SIG-M5 treated with dmso at 0.1 percent for 504 hours (cell line): ENCODE measurements around the gene TMEM17.
A peak's percentile ranks its signal among the peaks of the same experiment; 100 is the strongest.

Source experiments
- DNase-seq: peaks from one replicate; lab custom pipeline; 2025; ENCODE audit not compliant: unreplicated experiment; lab: John Stamatoyannopoulos, UW

Gene TMEM17

GRCh38 chr2:62512384-62512783, 6.4 kb upstream of the TMEM17 start:
- DNase-seq = no peak

DNA sequence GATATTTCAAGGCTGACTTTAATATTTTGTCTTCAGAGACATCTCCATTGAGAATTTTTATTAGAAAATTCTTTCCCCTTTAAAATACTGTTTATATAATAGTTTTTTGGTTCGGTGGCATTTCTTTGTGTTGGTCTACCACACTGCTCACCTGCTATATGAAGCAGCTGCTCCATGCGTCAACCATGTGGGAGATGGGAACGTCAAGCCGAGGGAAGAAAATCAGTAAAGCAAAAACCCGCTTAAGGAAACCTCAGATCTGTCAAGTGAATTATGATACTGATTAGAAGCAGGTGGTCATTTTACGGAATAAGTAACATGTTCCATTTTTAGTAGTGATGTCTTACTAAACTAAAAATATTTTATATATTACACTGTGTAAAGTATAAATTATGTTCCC, 5.6 kb upstream of the TMEM17 start:
- DNase-seq = no peak

DNA sequence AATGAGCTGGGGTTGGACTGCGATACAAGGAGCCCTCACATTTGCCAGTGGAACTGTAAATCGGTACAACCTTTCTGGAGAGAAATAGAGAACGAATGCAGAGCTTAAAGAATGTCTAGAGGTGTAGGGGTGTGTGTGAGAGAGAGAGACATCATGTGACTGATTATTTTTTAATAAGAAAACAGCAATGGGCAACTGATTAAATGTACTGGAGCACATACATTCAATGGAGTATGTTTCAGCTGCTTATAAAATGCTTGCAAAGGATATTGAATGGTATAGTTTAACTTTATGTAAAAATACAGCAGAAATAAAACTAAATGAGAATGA, 391 bp upstream of the TMEM17 start:
- DNase-seq = no peak

DNA sequence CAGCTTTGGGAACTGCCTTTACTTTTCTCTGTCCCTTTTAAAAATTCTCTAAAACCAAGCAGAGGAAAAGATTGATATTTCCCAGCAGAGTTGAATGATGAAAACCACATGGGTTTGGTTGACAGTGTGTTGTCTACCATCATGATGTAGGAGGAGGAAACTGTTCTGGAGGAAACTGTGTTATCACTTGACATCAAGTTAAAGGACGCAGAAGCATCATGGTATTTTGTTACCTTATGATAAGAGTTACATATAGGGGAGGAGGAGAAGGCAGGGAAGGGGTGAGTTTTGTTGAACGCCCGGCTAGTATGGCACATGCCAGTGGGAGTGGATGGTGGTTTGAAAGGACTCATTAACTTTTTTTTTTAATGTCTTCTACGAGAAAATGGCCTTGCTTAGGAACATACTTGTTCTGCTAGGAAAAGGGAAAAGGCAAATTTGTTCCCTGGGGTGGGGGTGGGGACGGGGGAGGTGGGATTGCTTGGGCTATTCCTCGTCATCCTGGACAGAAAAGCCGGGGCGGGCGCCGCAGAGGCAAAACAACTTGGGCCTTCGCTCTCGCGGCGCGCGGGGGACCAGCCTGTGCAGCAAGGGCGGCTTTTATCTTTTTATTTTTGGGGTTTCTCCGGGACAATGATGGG, 766 bp downstream of the TMEM17 start:
- DNase-seq = no peak

DNA sequence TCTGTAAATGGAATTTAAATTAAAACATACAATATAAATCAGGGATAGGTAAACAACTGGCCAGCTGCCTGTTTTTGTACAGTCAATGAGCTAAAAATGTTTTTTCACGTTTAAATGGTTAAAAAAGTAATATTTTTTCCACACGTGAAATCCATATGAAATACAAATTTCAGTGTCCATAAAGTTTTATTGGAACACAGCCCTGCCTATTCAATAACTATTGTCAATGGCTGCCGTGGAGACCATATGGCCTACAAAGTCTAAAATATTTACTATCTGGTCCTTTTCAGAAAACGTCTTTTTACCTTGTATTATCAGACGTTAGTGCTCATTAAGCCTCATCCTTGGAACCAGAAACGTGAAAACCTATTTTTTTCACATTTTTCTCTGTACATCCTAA, 1.3 kb downstream of the TMEM17 start:
- DNase-seq = no peak

DNA sequence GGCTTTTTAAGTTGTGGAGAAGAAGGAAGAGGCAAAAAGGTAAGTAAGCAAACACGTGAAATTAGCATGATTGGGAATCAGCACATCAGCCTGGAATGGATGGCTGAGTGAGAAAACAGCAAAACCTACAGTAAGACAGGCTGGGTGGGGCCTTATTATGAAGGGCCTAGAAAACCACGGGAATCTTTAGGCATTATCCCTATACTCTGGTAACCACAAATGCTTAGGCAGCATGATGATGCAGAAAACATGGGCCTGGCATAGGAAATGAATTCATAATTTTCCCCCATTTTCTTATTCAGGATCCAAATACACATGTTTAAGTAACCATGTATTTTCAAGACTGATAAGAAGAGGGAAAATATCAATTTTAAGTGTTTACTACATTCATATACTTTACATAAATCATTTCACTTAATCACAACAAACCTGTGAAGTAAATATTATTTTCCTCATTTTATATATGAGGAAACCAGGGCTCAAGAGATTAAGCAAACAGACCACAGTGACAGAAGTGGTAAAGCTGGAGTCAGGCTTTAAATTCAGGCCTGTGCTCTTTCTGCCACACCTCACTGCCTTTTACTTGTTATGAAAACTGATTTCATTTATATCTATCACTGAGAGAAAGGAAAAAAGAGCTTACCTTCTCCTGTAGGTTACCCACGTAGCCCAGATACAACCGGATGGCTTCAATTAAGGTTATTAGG, 4.0 kb downstream of the TMEM17 start:
- no peak for DNase-seq

- DNase-seq = no peak
Observed at GRCh38 chr2:62501069-62501468, 4.9 kb downstream of the TMEM17 start.

DNA sequence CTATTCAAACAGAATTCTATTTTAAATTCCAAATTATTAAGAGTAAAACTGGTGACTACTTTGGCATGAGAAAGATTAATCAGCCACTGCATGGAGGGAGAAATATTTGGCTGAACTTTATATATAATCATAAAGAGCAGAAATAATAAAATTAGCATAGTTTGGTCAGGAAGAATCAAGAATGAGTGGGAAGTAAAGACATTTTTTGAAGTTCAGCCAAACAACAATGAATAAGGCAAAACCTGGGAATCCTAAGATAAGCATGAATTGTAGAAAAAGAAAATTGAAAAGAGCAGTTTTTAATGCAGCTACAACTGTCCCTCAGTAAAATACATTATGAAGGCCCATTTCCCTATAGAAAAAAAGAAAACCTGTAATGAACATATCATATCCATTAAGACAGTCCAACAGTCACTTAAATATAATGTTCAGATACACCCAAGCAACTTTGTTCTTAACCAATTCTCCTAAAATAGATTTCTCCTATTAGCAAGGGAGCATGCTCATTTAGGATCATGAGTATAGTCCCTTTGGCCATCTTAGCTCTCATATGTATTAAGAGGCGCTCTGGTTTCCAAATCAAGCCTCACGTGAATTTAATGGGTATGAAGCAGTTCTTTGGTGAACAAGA, 6.5 kb downstream of the TMEM17 start:
- no peak for DNase-seq

- DNase-seq = no peak
Observed at GRCh38 chr2:62498739-62499138, 7.3 kb downstream of the TMEM17 start.

GRCh38 chr2:62495761-62496160, 10.2 kb downstream of the TMEM17 start:
- no peak for DNase-seq

GRCh38 chr2:62492048-62492447, 13.9 kb downstream of the TMEM17 start:
- no peak for DNase-seq

DNA sequence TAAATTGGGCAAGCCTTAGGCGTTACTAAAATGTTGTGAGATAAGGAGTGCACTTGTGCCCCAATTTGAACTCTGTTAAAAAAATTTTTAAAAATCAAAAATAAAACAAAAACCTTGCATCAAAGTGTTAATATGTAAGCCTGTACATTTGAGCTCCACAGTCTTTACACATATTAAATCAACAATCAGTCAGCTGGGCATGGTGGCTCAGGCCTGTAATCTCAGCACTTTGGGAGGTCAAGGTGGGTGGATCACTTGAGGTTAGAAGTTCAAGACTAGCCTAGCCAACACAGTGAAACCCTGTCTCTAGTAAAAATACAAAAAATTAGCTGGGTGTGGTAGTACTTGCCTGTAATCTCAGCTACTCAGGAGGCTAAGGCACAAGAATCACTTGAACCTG, 16.3 kb downstream of the TMEM17 start:
- no peak for DNase-seq

- no peak for DNase-seq
Observed at GRCh38 chr2:62489162-62489561, 16.8 kb downstream of the TMEM17 start.

- DNase-seq = no peak
Observed at GRCh38 chr2:62486439-62486765, 19.6 kb downstream of the TMEM17 start.

DNA sequence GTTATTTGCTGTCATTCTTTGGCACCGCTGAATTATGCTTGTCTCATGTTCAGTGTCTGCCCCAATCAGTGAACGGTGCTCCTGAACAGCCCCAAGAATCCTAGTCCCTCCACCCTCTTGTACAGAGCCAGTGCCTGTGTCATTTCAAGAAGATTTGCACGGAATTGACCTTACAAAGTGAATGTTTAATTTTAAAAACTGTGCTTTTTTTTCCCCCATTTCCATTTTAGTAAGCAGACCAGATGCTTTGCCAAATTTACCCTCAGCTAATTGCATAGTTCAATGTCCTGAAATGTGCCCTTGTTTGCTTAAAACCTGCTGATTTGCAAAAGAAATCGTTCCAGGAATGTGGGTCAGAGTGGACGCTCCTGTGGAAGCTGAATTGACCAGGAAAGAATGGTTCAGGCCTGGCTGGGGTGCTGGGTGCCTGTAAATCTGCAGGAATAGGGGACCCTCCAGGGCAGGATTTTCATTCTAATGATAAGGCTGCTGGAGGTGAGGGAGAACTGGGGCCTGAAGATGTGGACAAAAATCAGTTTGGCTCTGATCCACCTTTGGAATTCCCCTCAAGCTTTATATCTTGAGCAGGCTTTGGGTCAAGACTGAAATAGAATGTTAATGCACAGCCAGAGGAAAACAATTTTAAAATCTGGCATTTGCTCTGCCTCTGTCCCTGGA, 20.1 kb downstream of the TMEM17 start:
- DNase-seq = no peak

DNA sequence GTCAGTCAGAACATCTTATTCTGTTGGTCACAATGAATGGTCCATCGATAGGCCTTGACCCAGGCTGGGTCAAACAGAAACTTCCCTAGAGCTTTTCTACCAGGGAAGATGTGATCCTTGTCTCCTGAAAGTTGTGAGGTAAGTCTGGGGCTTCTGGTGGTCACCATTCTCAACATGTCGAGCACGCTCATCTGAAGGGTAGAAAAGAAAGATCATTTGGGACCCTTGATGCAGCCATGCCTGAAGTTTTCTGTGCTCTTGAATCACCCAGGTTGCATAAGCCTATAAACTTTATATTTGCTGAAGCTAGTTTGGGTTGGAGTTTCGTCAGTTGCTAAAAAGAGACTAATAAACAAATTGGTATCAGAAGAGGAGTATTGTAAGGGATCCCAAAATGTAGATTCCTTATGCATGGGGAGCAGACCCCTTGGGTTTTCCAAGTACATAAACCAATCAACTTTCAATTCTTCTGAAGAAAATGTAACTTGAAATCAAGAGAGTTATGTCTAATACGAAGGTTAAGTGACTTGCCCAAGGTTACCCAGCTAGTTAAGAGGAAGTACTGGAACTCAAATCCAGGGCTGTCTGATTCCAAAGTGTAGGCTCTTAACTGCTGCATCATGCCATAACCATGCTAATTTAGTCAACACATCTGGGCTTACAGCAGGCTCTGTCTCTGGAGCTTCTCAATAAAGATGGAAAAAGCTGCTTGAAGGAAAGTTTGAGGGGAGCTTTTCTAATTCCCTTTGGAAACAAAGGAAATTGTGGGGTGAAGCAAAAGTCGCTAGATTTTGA, 23.2 kb downstream of the TMEM17 start:
- DNase-seq = no peak

DNA sequence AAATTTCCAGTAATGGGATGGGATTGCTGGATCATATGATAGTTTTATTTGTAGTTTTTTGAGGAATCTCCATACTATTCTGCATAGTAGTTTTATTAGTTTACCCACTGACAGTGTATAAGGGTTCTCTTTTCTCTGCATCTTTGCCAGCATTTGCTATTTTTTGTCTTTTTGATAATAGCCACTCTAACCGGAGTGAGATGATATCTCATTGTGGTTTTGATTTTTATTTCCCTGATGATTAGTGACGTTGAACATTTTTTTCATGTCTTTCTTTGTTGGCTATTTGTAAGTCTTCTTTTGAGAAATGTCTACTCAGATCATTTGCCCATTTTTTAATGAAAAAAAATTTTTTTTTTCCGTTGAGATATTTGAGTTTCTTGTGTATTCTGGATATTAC, 26.1 kb downstream of the TMEM17 start:
- DNase-seq = no peak

GRCh38 chr2:62478093-62478580, 27.9 kb downstream of the TMEM17 start:
- DNase-seq = peak; percentile 63

- no peak for DNase-seq
Observed at GRCh38 chr2:62477573-62477972, 28.4 kb downstream of the TMEM17 start.

- DNase-seq = no peak
Observed at GRCh38 chr2:62475172-62476011, 30.6 kb downstream of the TMEM17 start.
